Activated CD8-positive, alpha-beta memory T cell treated with anti-CD3 and anti-CD28 coated beads, Interleukin-2, amount 50 U/mL, for 4 hours (primary cell): ENCODE results near the gene SLC6A17.

ENCODE experiments used
- DNase-seq: peaks from one replicate; pipeline ENCODE4 v3.0.0-alpha.2; 2020

The SLC6A17 gene

DNA sequence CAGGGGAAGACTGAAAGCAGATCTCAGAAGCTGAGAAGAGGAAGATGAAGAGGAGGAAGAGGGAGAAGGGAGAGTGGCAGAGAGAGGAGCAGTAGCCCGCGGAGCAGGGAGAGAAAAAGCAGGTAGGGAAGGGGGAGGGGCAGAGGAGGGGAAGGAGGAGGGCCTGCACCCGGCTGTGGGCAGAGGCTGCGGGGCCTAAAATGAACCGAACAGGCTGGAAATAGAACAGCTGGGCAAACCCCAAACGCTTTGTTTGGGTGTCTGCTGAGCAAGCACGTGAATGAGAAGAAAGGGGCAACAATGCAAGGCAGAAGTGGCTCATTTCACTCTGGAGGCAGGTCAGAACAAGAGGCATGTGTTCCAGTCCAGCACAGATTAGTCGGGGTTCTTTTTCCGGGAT lies 93.3 kb downstream of the SLC6A17 start:
- no peak for DNase-seq

DNA sequence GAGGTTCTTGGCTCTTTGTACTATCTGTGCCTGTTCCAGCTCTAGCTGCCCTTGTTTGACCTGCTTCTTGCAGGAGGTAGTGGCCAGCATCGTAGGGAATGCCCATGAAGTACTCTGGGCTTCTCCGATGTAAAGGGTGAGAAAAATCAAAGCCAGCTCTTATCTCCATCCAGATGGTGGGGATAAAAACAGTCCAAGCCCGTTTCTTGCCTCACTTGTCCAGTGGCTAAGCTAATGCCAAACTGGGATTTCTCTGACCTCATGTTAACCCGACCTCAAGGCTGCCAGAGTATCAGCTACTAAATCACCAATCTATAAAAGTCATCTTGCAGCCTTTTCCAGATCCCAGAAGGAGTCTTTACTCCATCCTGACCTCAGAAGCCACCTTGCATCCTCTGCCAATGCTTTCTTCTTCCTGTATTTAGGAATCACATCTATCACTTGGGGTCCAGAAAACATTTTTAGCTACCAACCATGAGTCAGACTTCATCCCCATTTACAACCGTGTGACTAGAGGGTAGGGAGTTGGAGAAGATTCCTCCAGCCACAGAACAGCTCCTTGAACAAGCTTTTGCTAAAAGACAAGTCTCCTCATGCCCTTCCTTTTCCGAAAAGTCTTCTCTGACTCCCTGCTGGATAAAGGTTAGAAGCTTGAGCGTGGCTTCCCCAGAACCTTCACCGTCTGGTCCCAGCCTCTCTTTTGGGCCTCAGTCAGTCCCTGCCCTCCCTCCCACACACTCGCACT lies 95.8 kb downstream of the SLC6A17 start:
- no peak for DNase-seq

DNA sequence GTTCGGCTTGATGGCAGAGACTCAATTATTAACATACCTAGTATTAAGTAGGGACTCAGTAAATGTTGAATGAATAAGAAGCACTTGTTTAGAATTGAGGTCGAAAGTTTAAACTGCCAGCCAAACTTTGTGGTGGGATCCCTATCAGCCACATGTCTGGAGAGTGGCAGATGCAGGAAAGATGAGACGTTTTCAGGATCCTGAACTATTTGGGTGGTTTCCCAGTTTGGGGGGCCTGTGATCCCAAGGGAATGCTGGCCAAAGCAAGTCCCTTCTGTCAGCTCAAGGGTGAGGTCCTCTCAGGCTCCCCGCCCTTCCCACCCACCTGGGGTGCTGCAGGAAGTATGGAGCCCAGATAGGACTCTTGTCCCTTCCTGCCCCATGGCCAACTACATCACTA lies 98.5 kb downstream of the SLC6A17 start:
- no peak for DNase-seq

- DNase-seq, result no peak
These were observed 99.0 kb downstream of the SLC6A17 start for GRCh38 chr1:110249256-110249655.

- DNase-seq, result no peak
These were observed 99.7 kb downstream of the SLC6A17 start for GRCh38 chr1:110250008-110250407.

GRCh38 chr1:110250749-110251148 lies 100.5 kb downstream of the SLC6A17 start:
- DNase-seq, result no peak
